HCT116 (cell line): ENCODE measurements around the gene RPS6KA2. TPM values are rescaled to one million over a fixed set of nuclear protein-coding genes. Genes with fewer than 3 reads are reported as not detected.

Experiments
- ATAC-seq: fragments of 200-7000 bp; cut with Tn5 transposase; 2 replicates; pipeline ENCODE4 v1.9.1; 2020; ENCODE audit warnings: mild to moderate bottlenecking, moderate library complexity
- BruUV-seq: library from RNA; stranded (reverse); fragments of 400-500 nt; replicated peaks from 2 replicates; lab custom pipeline; 2021; lab: Mats Ljungman, UMichigan
- CTCF ChIA-PET: fragments of 300-600 bp; sonication (Branson Sonifier 250); formaldehyde crosslinking; loops from one replicate; lab custom pipeline; 2021; ENCODE audit warnings: antibody characterized with exemption; lab: Charles Lee
- POLR2A ChIA-PET: fragments of 300-600, 350-600 bp; sonication (Branson Sonifier 250); formaldehyde crosslinking; loops from one replicate; lab custom pipeline; 2021; ENCODE audit warnings: antibody characterized with exemption; lab: Charles Lee
- RAD21 ChIA-PET, 2 experiments: fragments of 300-600 bp; sonication (Branson Sonifier 250); formaldehyde crosslinking; loops; one replicate each; lab custom pipeline; 2023; ENCODE audit warnings: low total read pairs in 2 of 2; ENCODE audit not compliant: uncharacterized antibody in 2 of 2, unreplicated experiment in 2 of 2, low non-redundant PET in 1 of 2; lab: Charles Lee
- DNase-seq: peaks from one replicate; pipeline ENCODE4 v3.0.0-alpha.2; 2010; ENCODE audit warnings: low read depth, low spot score
- H2AFZ ChIP-seq: fragments of 200-600 bp; shearing (Covaris generic), sonication (generic); 2 replicates; pipeline ENCODE4 v1.6.1; 2017; ENCODE audit warnings: low read depth, mixed run types, mixed read lengths, antibody characterized with exemption, low read length; ENCODE audit not compliant: poor library complexity, severe bottlenecking
- H3K27ac ChIP-seq: 2 replicates; pipeline ENCODE4 v1.5.1; 2012; ENCODE audit warnings: low read depth, low read length
- H3K27me3 ChIP-seq: fragments of 200-600 bp; sonication (generic); 2 replicates; pipeline ENCODE4 v1.6.1; 2016; ENCODE audit warnings: mixed run types, low read length, mixed read lengths; ENCODE audit not compliant: insufficient read depth
- H3K36me3 ChIP-seq, 2 experiments: fragments of 200-500 bp in 1 of 2; fragments of 200-600 bp in 1 of 2; sonication (Bioruptor generic) in 1 of 2; sonication (generic) in 1 of 2; 2 replicates each; pipeline versions ENCODE4 v1.5.1 to v1.6.1; 2014 to 2016; ENCODE audit warnings: low read length in 2 of 2, inconsistent platforms in 1 of 2, mixed read lengths in 1 of 2, mixed run types in 1 of 2; ENCODE audit not compliant: insufficient read depth in 2 of 2, control insufficient read depth in 1 of 2
- H3K4me1 ChIP-seq, 2 experiments: fragments of 200-600 bp in 1 of 2; sonication (generic) in 1 of 2; 2 replicates each; pipeline versions ENCODE4 v1.5.1 to v1.6.1; 2012 to 2017; ENCODE audit warnings: low read length in 2 of 2, inconsistent platforms in 1 of 2, mild to moderate bottlenecking in 1 of 2, mixed read lengths in 1 of 2, mixed run types in 1 of 2, moderate library complexity in 1 of 2; ENCODE audit not compliant: insufficient read depth in 2 of 2, control insufficient read depth in 1 of 2
- H3K4me2 ChIP-seq: fragments of 200-600 bp; sonication (generic); 2 replicates; pipeline ENCODE4 v1.6.1; 2017; ENCODE audit warnings: mixed run types, low read length, mixed read lengths
- H3K4me3 ChIP-seq, 2 experiments: fragments of 200-600 bp in 1 of 2; sonication (generic) in 1 of 2; replicated peaks in 1 of 2; 2 replicates each; pipeline ENCODE4 v1.5.1; 2011 to 2016; ENCODE audit warnings: low read length in 2 of 2, control low read depth in 1 of 2, low read depth in 1 of 2, mild to moderate bottlenecking in 1 of 2, mixed read lengths in 1 of 2, mixed run types in 1 of 2
- H3K79me2 ChIP-seq: fragments of 200-600 bp; sonication (generic); 2 replicates; pipeline ENCODE4 v1.6.1; 2017; ENCODE audit warnings: mild to moderate bottlenecking, mixed run types, low read length, moderate library complexity, mixed read lengths; ENCODE audit not compliant: insufficient read depth
- H3K9ac ChIP-seq: fragments of 200-600 bp; sonication (generic); 2 replicates; pipeline ENCODE4 v1.6.1; 2016; ENCODE audit warnings: low read length, mixed read lengths
- H3K9me2 ChIP-seq: fragments of 200-600 bp; sonication (generic), shearing (Covaris generic); 2 replicates; pipeline ENCODE4 v1.6.1; 2017; ENCODE audit warnings: mixed run types, mild to moderate bottlenecking, moderate library complexity; ENCODE audit not compliant: insufficient read depth
- H3K9me3 ChIP-seq, 2 experiments: fragments of 200-500 bp in 1 of 2; fragments of 200-600 bp in 1 of 2; sonication (Bioruptor generic) in 1 of 2; sonication (generic) in 1 of 2; 2 replicates each; pipeline ENCODE4 v1.6.1; 2014 to 2017; ENCODE audit warnings: low read length in 2 of 2, mixed read lengths in 2 of 2, inconsistent platforms in 1 of 2, low read depth in 1 of 2, mild to moderate bottlenecking in 1 of 2, mixed run types in 1 of 2, moderate library complexity in 1 of 2; ENCODE audit not compliant: control insufficient read depth in 1 of 2, insufficient read depth in 1 of 2
- H4K20me1 ChIP-seq: fragments of 200-600 bp; sonication (generic), shearing (Covaris generic); 2 replicates; pipeline ENCODE4 v1.6.1; 2017; ENCODE audit warnings: mixed run types, mild to moderate bottlenecking, moderate library complexity; ENCODE audit not compliant: insufficient read depth
- CEBPB ChIP-seq: IDR thresholded peaks from 2 replicates; pipeline ENCODE4 v1.6.1; 2012; ENCODE audit warnings: low read depth
- CTCF ChIP-seq, 3 experiments: fragments of 200-600 bp in 1 of 3; sonication (generic) in 1 of 3; IDR thresholded peaks in 2 of 3; conservative IDR thresholded peaks in 1 of 3; 2 replicates each; pipeline ENCODE4 v1.5.1; 2012 to 2017; ENCODE audit warnings: low read depth in 2 of 3, low read length in 2 of 3, antibody characterized with exemption in 1 of 3, borderline replicate concordance in 1 of 3, control low read depth in 1 of 3, mild to moderate bottlenecking in 1 of 3, mixed read lengths in 1 of 3, mixed run types in 1 of 3, moderate library complexity in 1 of 3; ENCODE audit not compliant: insufficient read depth in 1 of 3
- EGR1 ChIP-seq: IDR thresholded peaks from 2 replicates; pipeline ENCODE4 v1.6.1; 2012; ENCODE audit warnings: low read depth
- ELF1 ChIP-seq: IDR thresholded peaks from 2 replicates; pipeline ENCODE4 v1.6.1; 2012; ENCODE audit warnings: low read depth, borderline replicate concordance
- EZH2phosphoT487 ChIP-seq: fragments of 200-600 bp; IDR thresholded peaks from 2 replicates; pipeline ENCODE4 v1.6.1; 2018; ENCODE audit warnings: antibody characterized with exemption, borderline replicate concordance
- FOSL1 ChIP-seq: IDR thresholded peaks from 2 replicates; pipeline ENCODE4 v1.6.1; 2012; ENCODE audit warnings: low read depth
- JUND ChIP-seq: IDR thresholded peaks from 2 replicates; pipeline ENCODE4 v1.6.1; 2012
- POLR2AphosphoS5 ChIP-seq: IDR thresholded peaks from 2 replicates; pipeline ENCODE4 v1.6.1; 2011; ENCODE audit warnings: mild to moderate bottlenecking, low read depth, low read length, moderate library complexity
- RAD21 ChIP-seq: IDR thresholded peaks from 2 replicates; pipeline ENCODE4 v1.6.1; 2012; ENCODE audit warnings: low read depth, mild to moderate bottlenecking
- SRF ChIP-seq: IDR thresholded peaks from 2 replicates; pipeline ENCODE4 v1.6.1; 2012; ENCODE audit warnings: low read depth
- TCF7L2 ChIP-seq: IDR thresholded peaks from 2 replicates; pipeline ENCODE4 v1.7.0; 2011; ENCODE audit warnings: borderline replicate concordance, inconsistent platforms; ENCODE audit not compliant: insufficient read depth, insufficient read length; ENCODE audit errors: extremely low read depth
- ZFX ChIP-seq: fragments of 450-650 bp; IDR thresholded peaks from 2 replicates; pipeline ENCODE4 v1.6.1; 2017
- intact Hi-C: fragments of 100-400 bp; cut with micrococcal nuclease; formaldehyde crosslinking; loops from 2 replicates; pipeline ENCODE4 v1.10.0; 2022
- total RNA-seq: library from RNA; stranded (reverse); gene quantifications from one replicate; pipeline ENCODE4 v1.2.1, GENCODE V29; 2021; ENCODE audit not compliant: unreplicated experiment
- TF ChIP-seq, protein P1 (sequence below): IDR thresholded peaks from 2 replicates; pipeline ENCODE4 v1.6.1; 2011; ENCODE audit warnings: mild to moderate bottlenecking, low read length, moderate library complexity; ENCODE audit not compliant: insufficient replicate concordance; ENCODE audit errors: extremely low read depth

RPS6KA2 gene
- total RNA-seq, 1 experiment from 2014 or later = 8.5 TPM

DNA sequence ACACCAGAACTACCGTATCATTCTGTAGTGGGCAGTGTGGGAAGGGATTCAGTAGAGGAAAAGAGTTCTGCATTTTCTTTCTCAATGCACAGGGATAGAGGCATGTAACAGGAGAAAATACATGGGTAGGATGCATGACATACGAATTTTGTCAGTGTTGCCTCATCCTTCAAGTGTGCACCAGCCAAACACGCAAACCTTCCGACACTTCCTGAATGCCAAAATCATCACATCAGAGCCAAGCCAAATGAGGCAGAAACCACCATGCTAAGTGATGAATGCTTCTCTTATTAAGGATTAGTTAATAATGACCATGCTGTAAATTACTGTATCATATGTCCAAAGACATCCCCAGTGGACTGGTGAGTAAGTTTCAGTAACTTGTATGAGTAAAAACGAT lies 67.8 kb downstream of the RPS6KA2 start:
- POLR2A ChIA-PET = no interaction called here

More for the DNA sequence above, 67.8 kb downstream of the RPS6KA2 start:
- no TSS peak for BruUV-seq
- intact Hi-C loops = loop anchor here (10.0 kb wide), 1 partner anchor 136 kb away; no protein-coding TSS in a partner anchor
- ATAC-seq (no peak), DNase-seq (no peak)
- Histone ChIP-seq H3K9ac (no peak overlapping the region), H3K9me2 (no peaks in the 10 kb centered on the region), H3K27ac (no peak overlapping the region), H4K20me1 (no peaks in the 10 kb centered on the region), H3K36me3 (no peaks in the 10 kb centered on the region), H3K4me2 (no peak overlapping the region), H2AFZ (no peak overlapping the region), H3K79me2 (no peaks in the 10 kb centered on the region), H3K4me1 (peaks cover 20 to 26% of the 10 kb centered on the region in 2 experiments), H3K4me3 (no peak overlapping the region), H3K9me3 (no peaks in the 10 kb centered on the region), H3K27me3 (no peaks in the 10 kb centered on the region)
- ChIA-PET CTCF (no interaction called here), RAD21 (no interaction called here)
- TF ChIP-seq POLR2AphosphoS5 = no peak
- no peak for TF ChIP-seq EGR1
- TF ChIP-seq EZH2phosphoT487 = no peak
- no peak for TF ChIP-seq ELF1
- no peak for TF ChIP-seq JUND
- no peak for TF ChIP-seq CTCF (IDR thresholded peaks at IDR 0.05 in 2 of 3, conservative IDR thresholded peaks at IDR 0.05 in 1 of 3; ENCODE audit: borderline replicate concordance in 1 of 3, insufficient read depth in 1 of 3, low read depth in 2 of 3, low read length in 2 of 3)
- TF ChIP-seq FOSL1 = no peak
- TF ChIP-seq, protein P1, sequence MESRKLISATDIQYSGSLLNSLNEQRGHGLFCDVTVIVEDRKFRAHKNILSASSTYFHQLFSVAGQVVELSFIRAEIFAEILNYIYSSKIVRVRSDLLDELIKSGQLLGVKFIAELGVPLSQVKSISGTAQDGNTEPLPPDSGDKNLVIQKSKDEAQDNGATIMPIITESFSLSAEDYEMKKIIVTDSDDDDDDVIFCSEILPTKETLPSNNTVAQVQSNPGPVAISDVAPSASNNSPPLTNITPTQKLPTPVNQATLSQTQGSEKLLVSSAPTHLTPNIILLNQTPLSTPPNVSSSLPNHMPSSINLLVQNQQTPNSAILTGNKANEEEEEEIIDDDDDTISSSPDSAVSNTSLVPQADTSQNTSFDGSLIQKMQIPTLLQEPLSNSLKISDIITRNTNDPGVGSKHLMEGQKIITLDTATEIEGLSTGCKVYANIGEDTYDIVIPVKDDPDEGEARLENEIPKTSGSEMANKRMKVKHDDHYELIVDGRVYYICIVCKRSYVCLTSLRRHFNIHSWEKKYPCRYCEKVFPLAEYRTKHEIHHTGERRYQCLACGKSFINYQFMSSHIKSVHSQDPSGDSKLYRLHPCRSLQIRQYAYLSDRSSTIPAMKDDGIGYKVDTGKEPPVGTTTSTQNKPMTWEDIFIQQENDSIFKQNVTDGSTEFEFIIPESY = no peak
- TF ChIP-seq CEBPB = no peak
- TF ChIP-seq RAD21 = no peak
- TF ChIP-seq SRF = no peak
- no peak for TF ChIP-seq TCF7L2
- TF ChIP-seq ZFX = no peak
